ENCODE results near the gene TM9SF2. TPM values are rescaled to one million over a fixed set of nuclear protein-coding genes. Genes with fewer than 3 reads are reported as not detected.

The TM9SF2 gene
- total and polyA plus RNA-seq, 11 donors, result 22.4 to 84.3 (median 68.2) TPM

DNA sequence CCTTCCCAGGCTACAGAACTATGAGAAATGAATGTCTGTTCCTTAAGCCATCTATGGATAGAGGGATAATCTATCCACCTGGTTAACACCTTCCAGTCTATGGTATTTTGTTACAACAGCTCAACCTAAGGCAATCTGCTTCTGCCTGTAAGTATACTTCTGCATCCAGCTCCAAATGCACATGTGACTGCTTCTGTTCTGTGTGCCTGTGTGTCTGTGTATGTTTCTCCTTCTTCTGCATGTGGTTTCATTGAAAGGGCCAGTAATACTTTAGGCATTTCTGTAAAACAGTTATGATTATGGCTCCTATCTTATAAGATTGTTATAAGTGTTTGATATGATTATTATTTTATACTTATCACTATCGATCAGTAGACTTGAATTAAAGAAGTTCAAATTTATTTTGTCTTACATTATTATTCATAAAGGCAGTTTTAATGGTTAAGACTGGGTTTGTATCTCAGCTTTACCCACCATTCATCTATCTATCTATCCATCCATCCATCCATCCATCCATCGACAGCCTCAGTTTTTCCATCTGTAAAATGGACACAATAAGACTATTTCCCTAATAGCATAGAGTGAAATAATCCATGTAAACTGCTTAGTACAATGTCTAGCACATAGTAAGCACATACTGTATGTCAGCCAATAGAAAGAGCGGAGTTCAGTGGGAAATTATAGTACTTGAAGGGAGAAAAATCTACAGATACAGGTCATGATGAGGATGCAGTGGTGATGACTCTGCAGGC is 37.5 kb upstream of the TM9SF2 start:
- ATAC-seq, result no peak
- H3K4me3 ChIP-seq, result peak overlapping the region in 1 of 12 donors; percentile 9
- no peaks in the 10 kb centered on the region for H3K27me3 ChIP-seq
- H3K9me3 ChIP-seq, result no peaks in the 10 kb centered on the region
- peak overlapping the region in 1 of 12 donors; percentile 81 for H3K27ac ChIP-seq
- no peaks in the 10 kb centered on the region for H3K36me3 ChIP-seq
- TF ChIP-seq POLR2A (IDR thresholded peaks at IDR 0.05), result no peak
- TF ChIP-seq, protein P1, sequence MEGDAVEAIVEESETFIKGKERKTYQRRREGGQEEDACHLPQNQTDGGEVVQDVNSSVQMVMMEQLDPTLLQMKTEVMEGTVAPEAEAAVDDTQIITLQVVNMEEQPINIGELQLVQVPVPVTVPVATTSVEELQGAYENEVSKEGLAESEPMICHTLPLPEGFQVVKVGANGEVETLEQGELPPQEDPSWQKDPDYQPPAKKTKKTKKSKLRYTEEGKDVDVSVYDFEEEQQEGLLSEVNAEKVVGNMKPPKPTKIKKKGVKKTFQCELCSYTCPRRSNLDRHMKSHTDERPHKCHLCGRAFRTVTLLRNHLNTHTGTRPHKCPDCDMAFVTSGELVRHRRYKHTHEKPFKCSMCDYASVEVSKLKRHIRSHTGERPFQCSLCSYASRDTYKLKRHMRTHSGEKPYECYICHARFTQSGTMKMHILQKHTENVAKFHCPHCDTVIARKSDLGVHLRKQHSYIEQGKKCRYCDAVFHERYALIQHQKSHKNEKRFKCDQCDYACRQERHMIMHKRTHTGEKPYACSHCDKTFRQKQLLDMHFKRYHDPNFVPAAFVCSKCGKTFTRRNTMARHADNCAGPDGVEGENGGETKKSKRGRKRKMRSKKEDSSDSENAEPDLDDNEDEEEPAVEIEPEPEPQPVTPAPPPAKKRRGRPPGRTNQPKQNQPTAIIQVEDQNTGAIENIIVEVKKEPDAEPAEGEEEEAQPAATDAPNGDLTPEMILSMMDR (IDR thresholded peaks at IDR 0.05), result no peak
- H3K4me1 ChIP-seq, result peaks cover 0 to 29% (median 0%) of the 10 kb centered on the region in 12 donors
- WGBS, 4 donors, result 98% methylated on average over 3 of the region's 3 CpGs
- no peak for DNase-seq
- intact Hi-C loops (cut with DNase I), result no loop called here

DNA sequence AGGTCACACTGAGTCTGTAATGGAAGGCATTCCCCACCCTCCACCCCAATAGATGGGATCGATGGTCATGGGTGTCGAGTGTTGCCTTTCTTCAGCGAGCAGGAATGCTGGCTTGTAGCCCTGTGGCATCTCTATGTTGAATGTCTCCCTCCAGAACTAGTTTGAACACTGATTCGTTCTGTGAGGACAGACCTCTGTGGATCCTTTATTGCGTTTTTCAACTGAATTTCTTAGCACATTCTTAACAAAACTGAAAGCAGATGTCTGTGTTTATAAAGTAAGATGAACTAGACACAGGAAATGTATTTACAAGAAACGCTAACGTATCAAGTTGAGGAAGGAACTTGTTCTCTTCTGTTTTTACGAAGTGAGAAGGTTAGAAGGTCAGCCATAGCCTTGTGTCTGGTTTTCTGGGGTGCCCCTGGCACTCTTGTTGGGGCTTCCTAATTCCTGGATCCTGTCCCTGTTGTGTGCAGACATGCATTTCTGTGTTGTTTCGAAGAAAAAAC is 36.8 kb upstream of the TM9SF2 start:
- Histone ChIP-seq H3K36me3 (no peaks in the 10 kb centered on the region), H3K9me3 (no peaks in the 10 kb centered on the region), H3K27me3 (no peaks in the 10 kb centered on the region), H3K27ac (peak overlapping the region in 1 of 12 donors; percentile 81), H3K4me3 (peak overlapping the region in 1 of 12 donors; percentile 9), H3K4me1 (peaks cover 0 to 29% (median 0%) of the 10 kb centered on the region in 12 donors)
- DNase-seq, result no peak
- intact Hi-C loops (cut with DNase I), result no loop called here
- no peak for TF ChIP-seq POLR2A (IDR thresholded peaks at IDR 0.05)
- TF ChIP-seq, protein P1 (IDR thresholded peaks at IDR 0.05), result no peak
- ATAC-seq, result no peak
- WGBS, 4 donors, result 64 to 77% (median 71%) methylated on average over 9 of the region's 9 CpGs

DNA sequence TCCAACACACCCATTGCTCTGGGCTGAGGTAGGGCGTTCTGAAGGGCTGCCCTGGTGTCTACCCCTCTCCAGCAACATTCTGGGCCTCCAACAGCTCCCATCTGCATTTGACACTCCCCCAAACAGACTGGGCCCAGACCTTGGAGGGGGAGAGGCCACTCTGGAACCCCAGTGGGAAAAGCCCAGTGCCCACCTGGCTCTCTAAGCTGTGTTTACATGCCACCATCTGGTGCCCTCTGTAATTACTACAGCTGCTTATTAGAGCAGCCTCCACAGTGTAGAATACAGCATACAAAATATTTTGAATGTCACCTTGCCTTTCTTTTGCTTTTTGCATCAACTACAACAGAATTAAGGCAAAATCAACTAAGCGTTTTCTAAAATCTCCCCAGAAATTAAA is 35.8 kb upstream of the TM9SF2 start:
- WGBS, 4 donors, result 83 to 91% (median 90%) methylated on average over 2 of the region's 2 CpGs
- intact Hi-C loops (cut with DNase I), result no loop called here
- Histone ChIP-seq H3K4me1 (peaks cover 0 to 28% (median 0%) of the 10 kb centered on the region in 12 donors), H3K36me3 (no peaks in the 10 kb centered on the region), H3K4me3 (no peak overlapping the region), H3K27ac (peak overlapping the region in 1 of 12 donors; percentile 81), H3K9me3 (no peaks in the 10 kb centered on the region), H3K27me3 (no peaks in the 10 kb centered on the region)
- ATAC-seq (no peak), DNase-seq (no peak)
- TF ChIP-seq, protein P1 (IDR thresholded peaks at IDR 0.05), result no peak
- no peak for TF ChIP-seq POLR2A (IDR thresholded peaks at IDR 0.05)

DNA sequence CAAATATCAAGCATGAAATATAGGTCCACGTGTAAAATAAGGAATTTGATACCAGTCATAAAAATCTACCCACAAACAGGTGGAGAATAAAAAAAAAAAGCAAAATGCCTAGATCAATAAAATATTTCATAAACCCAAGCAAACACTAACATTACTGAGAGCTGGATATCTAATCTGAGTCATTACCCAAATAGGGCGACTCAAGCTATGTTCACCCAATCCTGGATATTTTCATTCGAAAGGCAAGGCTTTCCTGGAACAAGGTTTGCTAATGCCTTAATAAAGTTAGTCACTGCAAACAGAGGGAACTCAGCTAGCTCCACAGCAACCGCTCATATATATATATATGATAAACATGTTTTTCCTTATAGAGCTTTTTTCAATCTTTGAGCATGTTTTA is 33.5 kb upstream of the TM9SF2 start:
- TF ChIP-seq, protein P1 (IDR thresholded peaks at IDR 0.05), result no peak
- TF ChIP-seq POLR2A (IDR thresholded peaks at IDR 0.05), result no peak
- DNase-seq, result no peak
- H3K27ac ChIP-seq, result no peak overlapping the region
- no peak overlapping the region for H3K4me3 ChIP-seq
- H3K27me3 ChIP-seq, result no peaks in the 10 kb centered on the region
- H3K4me1 ChIP-seq, result peaks cover 0 to 25% (median 0%) of the 10 kb centered on the region in 12 donors
- H3K36me3 ChIP-seq, result no peaks in the 10 kb centered on the region
- no peaks in the 10 kb centered on the region for H3K9me3 ChIP-seq
- no peak for ATAC-seq
- intact Hi-C loops (cut with DNase I), result no loop called here
- WGBS, 4 donors, result 80 to 87% (median 83%) methylated on average over 4 of the region's 4 CpGs

All from heart left ventricle (tissue), 16 donors.